NCI-H748 (cell line): ENCODE measurements around the gene YEATS2.
"Not testable (repeated sequence)": the region's sequence is repeated elsewhere in the genome, so short reads cannot be mapped to it uniquely, and the experiment has no call there.

Source experiments
- DNase-seq: peaks from one replicate; lab custom pipeline; 2025; ENCODE audit not compliant: unreplicated experiment; lab: John Stamatoyannopoulos, UW

The YEATS2 gene

DNA sequence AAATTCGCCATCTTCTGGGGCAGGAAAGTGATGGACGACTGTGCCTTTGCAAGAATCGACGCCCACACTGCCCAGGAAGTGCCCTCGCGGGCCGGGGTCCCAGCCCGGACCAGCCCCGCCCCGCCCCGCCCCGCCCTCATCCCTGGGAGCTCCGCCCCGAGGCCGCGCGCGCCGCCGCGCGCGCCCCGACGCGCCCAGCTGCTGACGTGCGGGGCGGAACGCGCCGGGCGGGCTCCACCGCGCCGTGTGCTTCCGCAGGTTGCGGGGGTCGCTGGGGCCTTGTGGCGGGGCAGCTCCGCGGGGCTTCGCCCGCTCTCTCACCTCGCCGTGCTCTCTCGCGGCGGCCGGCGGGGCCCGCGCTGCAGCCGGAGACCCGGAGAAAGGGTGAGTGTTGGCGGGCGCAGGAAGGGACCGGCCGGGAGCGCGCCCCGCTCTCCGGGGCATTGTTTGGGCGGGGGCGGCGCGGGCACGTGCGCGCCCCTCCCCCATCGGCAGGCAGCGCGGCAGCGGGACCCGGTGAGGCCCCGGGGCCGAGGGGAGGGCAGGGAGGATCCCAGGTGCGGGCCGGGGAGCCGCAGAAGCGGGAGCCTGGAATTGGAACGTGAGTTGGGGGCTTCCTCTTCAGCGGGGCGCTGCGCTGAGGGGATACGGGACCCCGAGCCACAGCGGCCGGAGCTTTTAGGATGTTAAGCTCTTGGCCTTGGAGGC lies at the start of gene YEATS2:
Gene YEATS2, plus strand, starts transcription at position 188 of the 708 bp plus-strand sequence. CDS start 17,366 bp downstream, outside the sequence.
- peak; percentile 75 for DNase-seq

DNA sequence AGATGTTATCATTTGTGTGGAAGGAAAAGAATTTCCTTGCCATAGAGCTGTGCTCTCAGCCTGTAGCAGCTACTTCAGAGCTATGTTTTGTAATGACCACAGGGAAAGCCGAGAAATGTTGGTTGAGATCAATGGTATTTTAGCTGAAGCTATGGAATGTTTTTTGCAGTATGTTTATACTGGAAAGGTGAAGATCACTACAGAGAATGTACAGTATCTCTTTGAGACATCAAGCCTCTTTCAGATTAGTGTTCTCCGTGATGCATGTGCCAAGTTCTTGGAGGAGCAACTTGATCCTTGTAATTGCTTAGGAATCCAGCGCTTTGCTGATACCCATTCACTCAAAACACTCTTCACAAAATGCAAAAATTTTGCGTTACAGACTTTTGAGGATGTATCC lies 47.0 kb upstream of the YEATS2 start:
- DNase-seq: no peak

DNA sequence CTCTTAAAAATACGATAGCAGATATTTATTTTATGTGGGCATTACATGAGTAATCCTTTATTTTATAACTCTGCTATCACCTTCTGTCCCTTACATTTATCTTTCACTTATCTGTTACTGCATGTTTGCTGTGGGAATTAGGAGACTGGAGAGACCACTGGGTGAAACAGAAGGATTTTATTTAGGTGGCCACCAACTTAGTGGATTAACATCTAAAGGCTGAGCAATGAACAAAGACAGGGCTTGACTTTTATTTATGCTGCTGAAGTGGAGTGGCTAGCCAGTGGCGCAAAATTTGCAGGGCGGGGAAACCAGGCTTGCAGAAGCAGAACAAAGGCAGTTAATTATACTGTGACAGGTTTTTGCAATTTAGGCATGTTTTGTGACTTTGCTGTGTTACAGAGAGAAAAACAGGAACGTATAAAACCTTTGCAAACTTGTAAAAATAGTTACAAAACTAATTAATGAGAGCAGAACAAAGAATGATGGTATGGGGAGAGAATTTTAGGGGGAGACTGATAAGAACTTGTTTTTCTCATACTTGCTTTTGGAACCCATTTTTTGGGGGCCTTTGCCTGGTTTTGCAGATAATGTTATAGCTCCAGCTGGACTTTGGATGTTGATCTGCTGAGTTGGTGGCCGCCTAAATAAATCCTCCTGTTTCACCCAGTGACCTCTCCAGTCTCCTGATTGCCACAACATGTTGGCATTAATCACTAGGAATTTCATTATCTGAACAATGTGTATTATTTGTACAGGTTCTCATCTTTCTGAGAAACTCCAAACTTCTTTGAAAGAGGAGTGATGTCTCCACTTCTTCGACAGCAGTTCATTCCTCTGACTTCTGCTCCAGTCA lies 44.2 kb upstream of the YEATS2 start:
- no peak for DNase-seq

- no peak for DNase-seq
Measured at GRCh38 chr3:183654727-183655126, 42.9 kb upstream of the YEATS2 start.

GRCh38 chr3:183662099-183662498 lies 35.5 kb upstream of the YEATS2 start:
- no peak for DNase-seq

GRCh38 chr3:183664913-183665381 lies 32.6 kb upstream of the YEATS2 start:
- DNase-seq: no peak

GRCh38 chr3:183680061-183680460 lies 17.5 kb upstream of the YEATS2 start:
- no peak for DNase-seq

- no peak for DNase-seq
Measured at GRCh38 chr3:183687705-183688104, 9.9 kb upstream of the YEATS2 start.

DNA sequence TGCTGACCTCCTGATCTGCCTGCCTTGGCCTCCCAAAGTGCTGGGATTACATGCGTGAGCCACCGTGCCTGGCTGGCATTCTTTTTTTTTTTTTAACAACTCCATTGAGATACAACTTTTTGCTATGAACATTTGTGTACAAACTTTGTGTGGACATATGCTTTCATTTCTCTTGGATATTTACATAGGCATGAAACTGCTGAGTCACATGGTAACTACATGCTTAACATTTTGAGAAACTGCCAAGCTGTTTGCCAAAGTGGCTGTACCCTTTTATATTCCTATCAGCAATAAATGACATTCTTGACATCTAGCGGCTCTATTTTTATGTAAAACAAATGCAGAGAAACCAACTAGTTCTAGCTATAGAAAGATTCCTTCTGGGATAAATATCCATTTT lies 8.7 kb upstream of the YEATS2 start:
- DNase-seq: no peak

GRCh38 chr3:183689621-183690020 lies 8.0 kb upstream of the YEATS2 start:
- DNase-seq: not testable (repeated sequence)

DNA sequence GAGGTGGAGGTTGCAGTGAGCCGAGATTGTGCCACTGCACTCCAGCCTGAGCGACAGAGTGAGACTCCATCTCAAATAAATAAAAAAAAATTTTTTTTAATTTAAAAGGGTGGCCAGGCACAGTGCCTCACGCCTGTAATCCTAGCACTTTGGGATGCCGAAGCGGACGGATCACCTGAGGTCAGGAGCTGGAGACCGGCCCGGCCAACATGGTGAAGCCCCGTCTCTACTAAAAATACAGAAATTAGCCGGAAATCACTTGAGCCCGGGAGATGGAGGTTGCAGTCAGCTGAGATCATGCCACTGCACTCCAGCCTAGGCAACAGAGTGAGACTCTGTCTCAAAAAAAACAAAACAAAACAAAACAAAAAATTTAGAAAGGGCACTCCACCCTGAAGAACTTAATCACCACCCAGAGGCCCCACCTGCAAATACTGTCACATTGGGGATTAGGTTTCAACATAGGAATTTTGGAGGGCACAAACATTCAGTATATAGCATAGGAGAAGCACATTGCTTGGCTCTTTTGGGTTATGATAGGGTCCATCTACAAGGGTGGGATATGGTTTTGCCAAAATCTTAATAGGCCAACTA lies 7.1 kb upstream of the YEATS2 start:
- DNase-seq: no peak

DNA sequence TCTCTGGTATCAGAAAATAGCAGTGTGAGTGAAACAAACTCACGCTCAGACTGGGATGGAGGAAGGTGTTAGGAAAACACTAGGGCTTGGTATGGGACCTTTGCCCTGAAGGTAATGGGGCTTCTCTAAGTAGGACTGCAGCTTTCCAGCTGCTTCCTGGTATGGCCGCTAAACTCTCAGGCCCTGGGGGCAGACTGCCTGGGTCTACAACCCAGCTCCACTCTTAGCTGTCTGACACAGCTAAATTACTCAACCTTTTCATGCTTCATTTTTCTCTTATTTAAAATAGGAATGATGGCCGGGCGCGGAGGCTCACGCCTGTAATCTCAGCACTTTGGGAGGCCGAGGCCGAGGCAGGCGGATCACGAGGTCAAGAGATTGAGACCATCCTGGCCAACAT lies 5.2 kb upstream of the YEATS2 start:
- DNase-seq: no peak

DNA sequence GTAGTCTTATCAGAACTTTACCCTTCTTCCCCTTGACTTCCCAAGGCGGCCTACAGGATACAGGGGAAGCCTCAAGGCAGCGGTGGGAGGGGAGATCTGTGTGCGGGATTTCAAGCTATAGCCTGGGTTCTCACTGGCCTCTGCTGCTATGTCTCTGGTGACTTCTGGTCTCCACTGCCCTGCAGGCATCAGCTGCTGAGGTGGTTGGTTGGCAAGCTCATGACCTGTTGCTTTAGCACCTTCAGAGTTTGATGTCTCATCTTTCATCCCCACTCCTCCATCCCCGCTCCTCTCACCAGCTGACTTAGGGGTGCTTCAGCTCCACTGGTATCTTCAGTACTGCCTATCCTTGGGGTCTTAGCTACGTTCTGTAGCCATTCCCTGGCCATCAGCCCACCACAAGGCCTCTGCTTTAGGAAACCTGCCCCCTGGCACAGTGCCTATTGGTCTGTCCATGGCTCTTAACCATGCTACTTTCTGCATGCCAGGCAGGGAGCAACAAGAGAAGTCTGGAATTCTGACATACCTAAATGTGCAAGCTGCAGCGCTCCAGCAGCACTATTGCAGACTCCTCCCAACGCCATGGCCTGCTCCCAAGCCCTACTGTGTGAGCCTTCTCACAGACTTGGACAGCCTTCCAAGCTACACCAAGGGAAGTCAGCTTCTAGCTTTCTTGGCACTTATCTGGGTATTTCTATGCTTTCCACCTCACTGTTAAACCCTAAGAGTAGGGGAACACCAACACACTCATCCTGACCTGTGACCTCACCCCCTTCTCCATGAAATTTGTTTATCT lies 1.8 kb upstream of the YEATS2 start:
- DNase-seq: no peak

GRCh38 chr3:183697123-183697609 lies 431 bp upstream of the YEATS2 start:
- DNase-seq: no peak

GRCh38 chr3:183698318-183698751 lies 738 bp downstream of the YEATS2 start:
- DNase-seq: peak; percentile 51

GRCh38 chr3:183698756-183699155 lies 1.2 kb downstream of the YEATS2 start:
- peak; percentile 29 for DNase-seq

GRCh38 chr3:183699238-183699947 lies 1.8 kb downstream of the YEATS2 start:
- DNase-seq: peak; percentile 2

DNA sequence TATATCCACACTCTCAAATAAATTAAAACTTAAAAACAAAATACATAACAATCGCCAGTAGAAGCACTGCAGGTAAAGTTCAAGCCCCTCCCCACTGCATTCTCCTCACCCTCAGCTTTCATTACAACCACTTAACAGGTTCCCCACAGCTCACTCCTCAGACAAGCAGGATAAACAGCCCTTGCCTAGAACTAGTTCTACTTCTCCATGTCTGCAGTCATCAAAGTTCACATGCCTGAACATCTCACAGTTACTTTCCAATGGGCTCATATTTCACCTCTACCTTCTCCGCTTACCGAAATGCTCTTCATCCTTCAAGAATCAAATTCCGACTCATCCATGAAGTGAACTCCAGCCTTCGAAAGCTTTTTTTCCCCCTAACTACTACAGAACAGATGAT lies 4.1 kb downstream of the YEATS2 start:
- DNase-seq: no peak

DNA sequence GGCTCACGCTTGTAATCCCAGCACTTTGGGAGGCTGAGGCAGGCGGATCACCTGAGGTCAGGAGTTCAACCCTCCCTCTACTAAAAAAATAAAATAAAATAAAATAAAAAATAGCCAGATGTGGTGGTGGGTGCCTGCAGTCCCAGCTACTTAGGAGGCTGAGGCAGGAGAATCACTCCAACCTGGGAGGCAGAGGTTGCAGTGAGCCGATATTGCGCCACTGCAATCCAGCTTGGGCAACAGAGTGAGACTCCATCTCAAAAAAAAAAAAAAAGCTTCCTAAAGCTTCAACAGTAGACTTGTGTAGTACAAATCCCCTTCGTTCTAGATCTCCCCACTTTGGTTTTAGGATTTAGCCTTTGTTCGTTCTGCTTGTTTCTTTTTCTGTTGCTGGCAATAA lies 6.3 kb downstream of the YEATS2 start:
- not testable (repeated sequence) for DNase-seq

- DNase-seq: no peak
Measured at GRCh38 chr3:183710231-183710630, 12.6 kb downstream of the YEATS2 start.
